ENCODE results near the gene GAPDH. TPM values are rescaled to one million over a fixed set of nuclear protein-coding genes. Genes with fewer than 3 reads are reported as not detected.

Gene GAPDH
- total RNA-seq, 4 donors from 2014 or later = 1,806 to 2,946 (median 2,333) TPM

DNA sequence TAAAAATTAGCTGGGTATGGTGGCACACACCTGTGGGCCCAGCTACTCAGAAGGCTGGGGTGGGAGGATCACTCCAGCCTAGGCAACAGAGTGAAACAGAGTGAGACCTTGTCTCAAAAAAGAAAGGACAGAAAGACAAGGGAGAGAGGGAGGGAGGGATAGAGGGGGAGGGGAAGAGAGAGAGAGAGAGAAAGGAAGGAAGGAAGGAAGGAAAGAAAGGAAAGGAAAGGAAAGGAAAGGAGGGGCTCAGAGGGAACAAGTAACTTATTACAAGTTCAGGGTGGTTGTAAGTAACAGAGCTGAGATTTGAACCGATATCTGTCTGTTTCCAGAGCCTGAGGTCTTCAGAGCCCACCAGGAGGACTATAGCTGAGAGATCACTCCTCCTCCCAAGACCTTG lies 13.2 kb downstream of the GAPDH start:
- in situ Hi-C loops (cut with MboI; ENCODE audit: low pct_ligation_motif_present in 1 of 4, low pct_unique_long_range_greater_than_20kb in 1 of 4, low sequenced_read_pairs in 3 of 4) = loop anchor here in 2 of 4 donors (10.0 to 25.0 kb wide), 3 partner anchors 110 to 210 kb away; partner anchors contain the start of genes CD27 (in 1 of the 2) and TNFRSF1A (in 1 of the 2)
- H3K36me3 ChIP-seq = peaks cover 0 to 11% (median 4%) of the 10 kb centered on the region in 4 donors
- TF ChIP-seq EP300 (IDR thresholded peaks at IDR 0.05; ENCODE audit: low read depth) = no peak
- TF ChIP-seq, protein P1, sequence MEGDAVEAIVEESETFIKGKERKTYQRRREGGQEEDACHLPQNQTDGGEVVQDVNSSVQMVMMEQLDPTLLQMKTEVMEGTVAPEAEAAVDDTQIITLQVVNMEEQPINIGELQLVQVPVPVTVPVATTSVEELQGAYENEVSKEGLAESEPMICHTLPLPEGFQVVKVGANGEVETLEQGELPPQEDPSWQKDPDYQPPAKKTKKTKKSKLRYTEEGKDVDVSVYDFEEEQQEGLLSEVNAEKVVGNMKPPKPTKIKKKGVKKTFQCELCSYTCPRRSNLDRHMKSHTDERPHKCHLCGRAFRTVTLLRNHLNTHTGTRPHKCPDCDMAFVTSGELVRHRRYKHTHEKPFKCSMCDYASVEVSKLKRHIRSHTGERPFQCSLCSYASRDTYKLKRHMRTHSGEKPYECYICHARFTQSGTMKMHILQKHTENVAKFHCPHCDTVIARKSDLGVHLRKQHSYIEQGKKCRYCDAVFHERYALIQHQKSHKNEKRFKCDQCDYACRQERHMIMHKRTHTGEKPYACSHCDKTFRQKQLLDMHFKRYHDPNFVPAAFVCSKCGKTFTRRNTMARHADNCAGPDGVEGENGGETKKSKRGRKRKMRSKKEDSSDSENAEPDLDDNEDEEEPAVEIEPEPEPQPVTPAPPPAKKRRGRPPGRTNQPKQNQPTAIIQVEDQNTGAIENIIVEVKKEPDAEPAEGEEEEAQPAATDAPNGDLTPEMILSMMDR (IDR thresholded peaks at IDR 0.05) = no peak
- no peak for TF ChIP-seq POLR2AphosphoS5 (IDR thresholded peaks at IDR 0.05)
- TF ChIP-seq POLR2A (IDR thresholded peaks at IDR 0.05) = no peak

DNA sequence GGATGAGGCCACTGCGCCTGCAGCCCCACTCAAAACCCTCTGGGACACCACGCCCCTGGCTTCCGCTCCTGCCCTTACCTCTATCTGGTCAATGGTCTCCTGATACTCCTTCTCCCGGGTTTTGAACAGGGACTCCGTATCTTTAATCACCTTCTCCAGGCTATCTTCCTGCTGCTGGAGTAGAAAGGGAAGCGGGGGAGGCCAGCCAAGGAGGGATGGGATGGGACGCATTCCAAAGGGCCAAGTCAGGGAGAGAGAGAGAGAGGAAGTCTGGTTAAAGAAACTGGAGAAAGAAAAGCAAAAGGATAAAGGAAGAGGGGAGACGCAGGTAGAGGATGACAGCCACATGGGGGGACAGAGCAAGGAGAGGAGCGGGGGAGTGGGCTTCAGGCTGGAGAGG lies 13.7 kb downstream of the GAPDH start:
- no peak for TF ChIP-seq POLR2A (IDR thresholded peaks at IDR 0.05)
- no peak for TF ChIP-seq EP300 (IDR thresholded peaks at IDR 0.05; ENCODE audit: low read depth)
- TF ChIP-seq, protein P1 (IDR thresholded peaks at IDR 0.05) = no peak
- no peak for TF ChIP-seq POLR2AphosphoS5 (IDR thresholded peaks at IDR 0.05)
- Histone ChIP-seq H3K4me1 (peaks cover 25 to 49% (median 26%) of the 10 kb centered on the region in 4 donors), H3K9me3 (no peaks in the 10 kb centered on the region), H3K36me3 (peaks cover 0 to 11% (median 4%) of the 10 kb centered on the region in 4 donors), H3K4me3 (no peak overlapping the region), H3K27me3 (no peaks in the 10 kb centered on the region), H3K27ac (peak overlapping the region; percentile 5 to 91 (median 56))
- WGBS, 2 donors (ENCODE audit: low coverage in 1 of 2) = 76 to 81% methylated on average over 5 to 9 of the region's 9 CpGs
- in situ Hi-C loops (cut with MboI; ENCODE audit: low pct_ligation_motif_present in 1 of 4, low pct_unique_long_range_greater_than_20kb in 1 of 4, low sequenced_read_pairs in 3 of 4) (loop anchor here in 2 of 4 donors (10.0 to 25.0 kb wide), 3 partner anchors 111 to 211 kb away; partner anchors contain the start of genes CD27 (in 1 of the 2) and TNFRSF1A (in 1 of the 2)), intact Hi-C loops (cut with DNase I; ENCODE audit: low total_unique reads) (no loop called here)
- no peak for DNase-seq

More for the DNA sequence above, 13.2 kb downstream of the GAPDH start:
- peaks cover 21 to 49% (median 26%) of the 10 kb centered on the region in 4 donors for H3K4me1 ChIP-seq
- no peak overlapping the region for H3K4me3 ChIP-seq
- peak overlapping the region; percentile 2 to 91 (median 16) for H3K27ac ChIP-seq
- DNase-seq = no peak
- WGBS, 2 donors (ENCODE audit: low coverage in 1 of 2) = 95 to 100% methylated on average over 1 of the region's 1 CpG
- intact Hi-C loops (cut with DNase I; ENCODE audit: low total_unique reads) = no loop called here
- H3K27me3 ChIP-seq = no peaks in the 10 kb centered on the region
- H3K9me3 ChIP-seq = no peaks in the 10 kb centered on the region

DNA sequence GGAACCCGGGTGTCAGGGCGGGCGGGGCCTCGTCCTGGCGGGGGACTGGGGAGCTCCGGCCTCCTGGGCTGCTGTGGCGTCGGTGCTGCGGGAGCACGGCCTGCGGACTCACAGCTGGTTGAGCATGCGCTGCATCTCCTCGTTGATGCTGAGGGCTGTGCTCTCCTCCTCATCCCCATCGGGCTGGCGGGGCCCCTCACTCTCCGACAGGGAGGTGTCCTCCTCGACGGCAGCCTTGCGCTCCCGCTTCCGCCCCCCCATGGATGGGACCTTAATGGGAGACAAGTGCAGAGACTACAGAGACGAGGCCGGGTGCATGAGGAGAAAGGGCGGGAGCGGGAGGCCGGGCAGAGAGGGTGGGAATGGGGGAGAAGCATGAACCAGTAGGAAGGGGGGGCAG lies 14.2 kb downstream of the GAPDH start:
- in situ Hi-C loops (cut with MboI; ENCODE audit: low pct_ligation_motif_present in 1 of 4, low pct_unique_long_range_greater_than_20kb in 1 of 4, low sequenced_read_pairs in 3 of 4) = loop anchor here in 2 of 4 donors (10.0 to 25.0 kb wide), 3 partner anchors 111 to 211 kb away; partner anchors contain the start of genes CD27 (in 1 of the 2) and TNFRSF1A (in 1 of the 2)

More for the DNA sequence above, 14.2 kb downstream of the GAPDH start:
- Histone ChIP-seq H3K36me3 (peaks cover 0 to 11% (median 4%) of the 10 kb centered on the region in 4 donors), H3K9me3 (no peaks in the 10 kb centered on the region), H3K4me1 (peaks cover 28 to 53% (median 30%) of the 10 kb centered on the region in 4 donors), H3K27me3 (no peaks in the 10 kb centered on the region), H3K27ac (peak overlapping the region; percentile 5 to 91 (median 56)), H3K4me3 (no peak overlapping the region)
- WGBS, 2 donors (ENCODE audit: low coverage in 1 of 2) = 88 to 90% methylated on average over 9 to 25 of the region's 26 CpGs
- intact Hi-C loops (cut with DNase I; ENCODE audit: low total_unique reads) = no loop called here
- TF ChIP-seq POLR2A (IDR thresholded peaks at IDR 0.05) (no peak), POLR2AphosphoS5 (IDR thresholded peaks at IDR 0.05) (no peak), EP300 (IDR thresholded peaks at IDR 0.05; ENCODE audit: low read depth) (no peak)
- TF ChIP-seq, protein P1 (IDR thresholded peaks at IDR 0.05) = no peak
- DNase-seq = no peak

Measured in transverse colon (tissue), 4 donors.